Stimulated activated CD8-positive, alpha-beta memory T cell treated with anti-CD3 and anti-CD28 coated beads, Interleukin-4, amount 100 ng/mL, for 1 hour (primary cell): ENCODE results near the gene CEP120.
"Not testable (repeated sequence)": the region's sequence is repeated elsewhere in the genome, so short reads cannot be mapped to it uniquely, and the experiment has no call there.

Source experiments
- DNase-seq, 2 donors: peaks; one replicate each; pipeline ENCODE4 v3.0.0-alpha.2; 2020; ENCODE audit warnings: low read depth in 2 of 2, low spot score in 1 of 2

Gene CEP120

GRCh38 chr5:123391009-123391408, 32.2 kb downstream of the CEP120 start:
- no peak for DNase-seq

- DNase-seq, result no peak
These were observed 33.4 kb downstream of the CEP120 start for GRCh38 chr5:123389794-123390193.

GRCh38 chr5:123387313-123387712, 35.9 kb downstream of the CEP120 start:
- no peak for DNase-seq

GRCh38 chr5:123382252-123382651, 41.0 kb downstream of the CEP120 start:
- DNase-seq, result no peak

DNA sequence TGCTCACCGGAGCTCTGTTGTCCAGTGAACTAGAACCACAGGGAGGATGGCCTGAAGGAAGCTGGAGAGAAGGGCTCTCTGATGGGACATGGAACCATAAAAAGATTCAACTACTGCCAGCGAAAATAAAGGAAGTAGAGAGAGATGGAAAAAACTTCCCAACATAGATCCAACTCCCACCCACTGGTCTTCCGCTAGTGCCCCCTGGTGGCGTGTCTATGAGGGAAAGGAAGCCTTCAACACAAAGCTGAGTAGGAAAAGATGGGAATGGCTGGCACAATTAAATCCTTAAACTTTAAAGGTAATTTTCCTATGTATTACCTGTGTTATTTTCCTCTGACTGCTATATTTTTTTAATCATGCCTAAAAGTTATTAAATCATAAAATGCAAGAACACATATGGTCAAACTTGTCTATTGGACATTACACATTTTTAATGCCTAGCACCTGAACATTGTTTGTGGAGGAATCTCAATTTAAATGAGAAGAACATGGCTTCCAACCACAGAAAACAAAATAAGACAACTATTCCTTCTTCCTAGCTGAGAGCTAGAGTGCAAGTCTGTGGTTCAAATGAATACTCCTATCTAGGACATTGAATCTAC, 51.5 kb downstream of the CEP120 start:
- DNase-seq, result no peak

DNA sequence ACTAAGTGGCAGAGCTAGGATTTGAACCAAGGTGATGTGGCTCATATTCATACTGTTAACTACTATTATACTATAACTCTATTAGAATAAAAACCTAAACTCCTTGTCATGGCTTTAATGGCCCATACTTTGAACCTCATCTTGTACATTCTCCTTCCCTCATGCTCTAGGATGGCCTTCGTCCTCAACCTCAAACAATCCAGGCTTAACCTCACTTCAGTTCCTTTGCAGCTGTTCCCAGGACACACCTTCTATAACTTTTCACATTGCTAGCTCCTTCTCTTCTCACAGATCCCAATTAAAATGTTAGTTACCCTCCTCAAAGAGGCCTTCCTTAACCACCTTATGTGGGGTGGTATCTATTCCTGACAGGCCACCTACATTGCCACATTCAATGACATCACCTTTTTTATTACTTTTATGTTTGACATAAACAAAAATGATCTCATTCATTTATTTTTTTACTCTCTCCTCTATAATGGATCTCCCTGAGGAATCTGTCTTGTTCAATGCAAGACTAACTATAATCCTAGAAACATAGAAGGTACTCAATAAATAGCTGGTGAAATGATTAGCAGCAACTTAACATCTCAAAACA, 53.7 kb downstream of the CEP120 start:
- no peak for DNase-seq

- no peak for DNase-seq
These were observed 55.5 kb downstream of the CEP120 start for GRCh38 chr5:123367739-123368138.

DNA sequence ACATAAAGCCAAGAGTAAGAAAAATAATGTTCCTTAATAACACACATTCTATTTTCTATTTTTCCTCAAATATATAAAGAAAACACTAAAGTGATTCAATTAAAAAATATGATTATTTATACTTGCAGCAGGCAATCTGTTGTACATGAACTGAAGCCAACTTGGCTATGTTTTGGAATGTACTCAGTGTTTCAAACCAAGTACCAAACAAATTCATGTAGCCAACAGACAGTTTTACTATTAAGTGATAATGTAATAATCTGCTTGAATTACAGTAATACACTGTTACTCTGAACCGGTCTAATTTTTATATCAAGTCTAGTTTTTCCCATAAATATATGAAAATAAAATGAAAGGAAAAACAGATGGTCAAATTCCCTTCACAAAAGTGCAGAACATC, 58.0 kb downstream of the CEP120 start:
- DNase-seq, result no peak

- DNase-seq, result no peak
These were observed 58.6 kb downstream of the CEP120 start for GRCh38 chr5:123364441-123365155.

DNA sequence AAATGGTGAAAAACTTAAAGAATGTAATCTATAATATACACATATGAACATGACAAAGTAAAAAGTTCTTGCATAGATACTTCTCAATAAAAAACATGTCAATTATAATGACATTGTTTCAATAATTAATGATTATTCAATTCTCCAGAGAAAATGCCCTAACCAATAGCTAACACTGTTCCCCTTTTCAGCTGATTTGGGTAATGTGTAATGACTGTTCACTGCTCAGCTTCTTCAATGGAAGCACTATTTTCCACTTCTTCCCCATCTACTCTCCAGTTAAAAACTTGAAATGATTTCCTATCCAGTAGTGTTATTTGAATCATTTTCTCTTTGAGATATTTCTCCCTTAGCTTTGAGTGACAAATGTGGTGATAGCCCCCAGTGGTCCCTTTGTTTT, 62.3 kb downstream of the CEP120 start:
- DNase-seq, result no peak

GRCh38 chr5:123360201-123360571, 63.0 kb downstream of the CEP120 start:
- no peak for DNase-seq

DNA sequence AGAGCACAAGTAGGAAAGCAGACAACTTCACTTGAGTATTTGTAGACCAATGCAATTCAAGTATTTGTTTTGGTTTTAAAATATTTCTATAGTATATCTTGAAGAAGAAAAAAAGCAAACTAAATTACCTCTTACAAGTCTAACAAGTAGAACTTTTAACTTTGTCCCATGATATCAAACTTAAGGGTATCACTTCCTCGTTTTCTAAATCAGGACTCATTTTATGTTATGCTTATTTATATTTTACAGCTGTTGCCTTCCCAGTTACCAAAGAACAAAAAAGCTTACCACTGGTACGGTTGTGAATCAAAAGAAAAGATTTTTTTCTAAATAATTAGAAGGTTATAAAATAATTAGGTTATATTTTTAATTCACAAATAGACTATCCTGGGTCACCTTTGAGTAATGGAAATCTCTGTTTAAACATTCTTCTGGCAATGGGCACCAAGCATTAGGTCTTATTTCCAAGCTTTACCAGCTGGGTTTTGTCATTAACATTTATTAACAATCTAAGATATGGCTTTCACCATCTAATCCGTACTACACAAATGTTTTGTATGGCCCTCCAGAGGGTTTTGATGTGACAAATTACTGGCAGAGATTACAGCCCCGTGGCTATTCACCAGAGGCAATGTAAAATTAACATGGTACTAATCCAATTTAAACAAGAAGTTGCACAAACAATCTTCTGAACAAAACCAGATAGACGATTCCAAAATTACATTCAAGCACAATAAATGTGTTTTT, 63.6 kb downstream of the CEP120 start:
- no peak for DNase-seq

GRCh38 chr5:123358751-123359150, 64.5 kb downstream of the CEP120 start:
- DNase-seq, result no peak

DNA sequence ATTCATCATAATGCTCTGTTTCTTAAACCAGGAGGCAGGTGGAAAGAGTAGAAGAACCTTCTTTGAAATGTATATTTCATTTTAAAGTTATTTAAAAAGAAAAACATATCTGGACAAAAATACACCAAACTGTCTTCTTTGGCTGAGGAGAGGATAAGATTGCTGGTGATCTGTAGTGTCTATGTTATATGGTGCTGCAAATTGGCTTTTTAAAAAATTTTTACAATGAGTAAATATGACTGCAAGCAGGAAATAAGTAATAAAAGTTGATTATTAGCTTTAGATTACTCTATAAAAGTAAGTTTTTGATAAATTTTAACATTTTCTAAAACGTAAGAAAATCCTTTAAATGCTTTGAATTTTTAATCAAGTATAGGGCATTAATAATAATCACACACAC, 64.9 kb downstream of the CEP120 start:
- DNase-seq, result no peak

DNA sequence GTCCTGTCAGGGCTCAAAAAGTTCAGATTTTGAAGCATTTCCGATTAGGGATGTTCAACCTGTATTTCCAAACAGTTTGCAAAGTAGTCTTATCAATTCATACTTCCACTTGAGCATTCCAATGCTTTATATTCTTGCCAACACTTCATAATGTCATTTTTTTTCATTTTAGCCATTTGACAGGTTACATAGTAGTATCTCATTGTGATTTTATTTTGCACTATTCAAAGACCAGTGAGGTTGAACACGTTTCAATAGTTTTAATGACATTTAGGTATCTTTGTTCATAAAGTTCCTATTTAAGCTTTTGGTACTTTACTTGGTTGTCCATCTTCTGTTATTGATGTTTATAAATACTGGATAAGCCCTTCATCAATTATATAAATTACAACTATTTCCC, 71.4 kb downstream of the CEP120 start:
- no peak for DNase-seq

DNA sequence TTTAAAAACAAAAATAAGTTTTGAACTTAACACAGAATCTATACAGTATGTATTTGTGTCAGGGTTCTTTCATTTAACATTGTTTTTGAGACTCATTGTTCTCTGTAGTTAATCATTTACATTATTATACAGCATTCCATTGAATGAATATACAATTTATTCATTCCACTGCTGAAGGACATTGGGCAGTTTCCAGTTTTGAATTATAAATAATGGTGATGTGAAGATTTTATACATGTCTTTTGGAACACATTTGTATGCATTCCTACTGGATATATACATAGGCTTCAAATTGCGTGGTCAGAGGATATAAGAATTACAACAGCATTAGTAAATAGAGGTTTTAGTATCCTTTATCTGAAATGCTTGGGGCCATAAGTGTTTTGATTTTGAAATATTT, 72.0 kb downstream of the CEP120 start:
- DNase-seq, result no peak

GRCh38 chr5:123350742-123351141, 72.5 kb downstream of the CEP120 start:
- DNase-seq, result no peak

- DNase-seq, result no peak
These were observed 78.3 kb downstream of the CEP120 start for GRCh38 chr5:123344816-123345426.

GRCh38 chr5:123340928-123341327, 82.3 kb downstream of the CEP120 start:
- DNase-seq, result no peak

DNA sequence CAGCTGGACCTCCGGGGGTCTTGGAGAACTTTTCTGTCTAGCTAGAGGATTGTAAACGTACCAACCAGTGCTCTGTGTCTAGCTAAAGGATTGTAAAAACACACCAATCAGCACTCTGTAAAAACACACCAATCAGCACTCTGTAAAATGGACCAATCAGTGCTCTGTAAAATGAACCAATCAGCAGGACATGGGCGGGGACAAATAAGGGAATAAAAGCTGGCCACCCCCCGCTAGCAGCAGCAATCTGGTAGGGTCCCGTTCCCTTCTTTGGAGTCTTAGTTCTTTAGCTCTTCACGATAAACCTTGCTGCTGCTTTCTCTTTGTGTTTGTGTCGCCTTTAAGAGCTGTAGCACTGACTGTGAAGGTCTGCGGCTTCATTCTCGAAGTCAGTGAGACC, 114.8 kb downstream of the CEP120 start:
- not testable (repeated sequence) for DNase-seq

DNA sequence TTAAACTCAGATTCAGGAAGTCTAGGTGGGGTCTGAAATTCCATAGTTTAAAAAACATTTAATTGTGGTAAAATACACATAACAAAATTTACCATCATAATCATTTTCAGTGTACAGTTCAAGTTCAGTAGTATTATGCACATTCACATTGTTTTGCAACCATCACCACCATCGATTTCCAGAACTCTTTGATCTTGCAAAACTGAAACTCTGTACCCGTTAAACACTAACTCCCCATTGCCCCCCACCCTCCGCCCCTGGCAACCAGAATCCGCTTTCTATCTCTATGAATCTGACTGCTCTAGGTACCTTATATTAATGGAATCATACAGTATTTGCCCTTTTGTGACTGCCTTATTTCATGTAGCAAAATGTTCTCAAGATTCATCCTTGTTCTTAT, 117.5 kb downstream of the CEP120 start:
- DNase-seq, result no peak
